Measurements from ENCODE around the gene CFAP61.
"Not testable (repeated sequence)": the region's sequence is repeated elsewhere in the genome, so short reads cannot be mapped to it uniquely, and the experiment has no call there.

GRCh38 chr20:20218106-20218505 is 165.8 kb downstream of the CFAP61 start:
- TF ChIP-seq EZH2 (IDR thresholded peaks at IDR 0.05; ENCODE audit: low read depth, unreplicated experiment); CTCF (conservative IDR thresholded peaks at IDR 0.05; ENCODE audit: low read depth in 2 of 2); EZH2phosphoT487 (IDR thresholded peaks at IDR 0.05; ENCODE audit: unreplicated experiment); CREB1 (CRISPR knock-in tag; IDR thresholded peaks at IDR 0.05; ENCODE audit: low read depth); POLR2AphosphoS5 (IDR thresholded peaks at IDR 0.05; ENCODE audit: low read depth); STAT1 (IDR thresholded peaks at IDR 0.05; ENCODE audit: unreplicated experiment); ZNF114 (CRISPR knock-in tag; IDR thresholded peaks at IDR 0.05); ETS1 (IDR thresholded peaks at IDR 0.05); NANOG (IDR thresholded peaks at IDR 0.05; ENCODE audit: borderline replicate concordance); JUNB (IDR thresholded peaks at IDR 0.05; ENCODE audit: unreplicated experiment); REST (IDR thresholded peaks at IDR 0.05; ENCODE audit: unreplicated experiment); ZNF331 (CRISPR knock-in tag; IDR thresholded peaks at IDR 0.05; ENCODE audit: low read depth); ZNF462 (CRISPR knock-in tag; IDR thresholded peaks at IDR 0.05): not testable (repeated sequence)

All from GM23338 (cell line).